NB4 (cell line): ENCODE measurements around the gene SPIB.

Experiments used
- DNase-seq: peaks from one replicate; pipeline ENCODE4 v3.0.0; 2010; ENCODE audit warnings: low read depth
- H3K4me3 ChIP-seq: one replicate; pipeline ENCODE4 v1.5.1; 2011; ENCODE audit warnings: mild to moderate bottlenecking, low read depth, low read length, moderate library complexity
- CTCF ChIP-seq: IDR thresholded peaks from one replicate; pipeline ENCODE4 v1.5.1; 2012; ENCODE audit warnings: low read depth, low read length
- MAX ChIP-seq: IDR thresholded peaks from 2 replicates; pipeline ENCODE4 v1.6.1; 2011; ENCODE audit warnings: low read depth, low read length
- MYC ChIP-seq: IDR thresholded peaks from 2 replicates; pipeline ENCODE4 v1.6.1; 2011; ENCODE audit warnings: low read depth, low read length
- POLR2A ChIP-seq: IDR thresholded peaks from 2 replicates; pipeline ENCODE4 v1.6.1; 2011; ENCODE audit warnings: mild to moderate bottlenecking; ENCODE audit not compliant: insufficient read length; ENCODE audit errors: extremely low read depth

The SPIB gene

GRCh38 chr19:50420127-50420526, 1.4 kb downstream of the SPIB start:
- TF ChIP-seq POLR2A: no peak
- no peak for TF ChIP-seq MYC
- no peak for TF ChIP-seq CTCF
- TF ChIP-seq MAX: no peak
- no peak for DNase-seq
- H3K4me3 ChIP-seq: no peak overlapping the region

- no peak for DNase-seq
- no peak overlapping the region for H3K4me3 ChIP-seq
- no peak for TF ChIP-seq POLR2A
- TF ChIP-seq MYC: no peak
- no peak for TF ChIP-seq CTCF
- no peak for TF ChIP-seq MAX
These were observed 2.1 kb downstream of the SPIB start for GRCh38 chr19:50420808-50421207.

- no peak overlapping the region for H3K4me3 ChIP-seq
- no peak for DNase-seq
- TF ChIP-seq CTCF (no peak), MYC (no peak), POLR2A (no peak), MAX (no peak)
These were observed 3.9 kb downstream of the SPIB start for GRCh38 chr19:50422397-50423278.

GRCh38 chr19:50423279-50424113, 4.8 kb downstream of the SPIB start:
- TF ChIP-seq MAX: no peak
- TF ChIP-seq CTCF: no peak
- no peak for TF ChIP-seq MYC
- TF ChIP-seq POLR2A: no peak
- DNase-seq: no peak
- no peak overlapping the region for H3K4me3 ChIP-seq

GRCh38 chr19:50425581-50425980, 6.8 kb downstream of the SPIB start:
- no peak for TF ChIP-seq MYC
- no peak for TF ChIP-seq CTCF
- no peak for DNase-seq
- no peak overlapping the region for H3K4me3 ChIP-seq
